Measurements from ENCODE around the gene TMEM163.

DNA sequence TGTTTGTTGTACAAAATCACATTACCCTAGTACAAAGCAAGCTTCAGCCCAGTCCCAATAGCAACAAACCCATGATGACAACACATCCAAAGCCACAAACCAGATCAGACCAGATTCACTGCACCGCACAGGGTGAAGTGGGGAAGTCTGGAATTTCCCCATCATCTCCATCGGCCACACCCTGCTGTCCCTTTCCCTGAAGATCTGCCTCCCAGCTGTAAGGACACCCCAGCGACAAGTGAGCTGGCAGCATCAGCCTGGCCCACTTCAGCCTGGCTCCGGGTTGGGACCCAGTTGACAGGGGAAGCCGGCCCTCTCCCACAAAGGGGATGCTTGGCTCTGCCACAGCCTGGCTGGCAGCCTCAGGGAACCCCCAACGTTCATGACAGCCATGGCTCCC, 257.3 kb downstream of the TMEM163 start:
- TF ChIP-seq POLR2A (IDR thresholded peaks at IDR 0.05) (no peak), POLR2AphosphoS5 (IDR thresholded peaks at IDR 0.05) (no peak)
- TF ChIP-seq, protein P1, sequence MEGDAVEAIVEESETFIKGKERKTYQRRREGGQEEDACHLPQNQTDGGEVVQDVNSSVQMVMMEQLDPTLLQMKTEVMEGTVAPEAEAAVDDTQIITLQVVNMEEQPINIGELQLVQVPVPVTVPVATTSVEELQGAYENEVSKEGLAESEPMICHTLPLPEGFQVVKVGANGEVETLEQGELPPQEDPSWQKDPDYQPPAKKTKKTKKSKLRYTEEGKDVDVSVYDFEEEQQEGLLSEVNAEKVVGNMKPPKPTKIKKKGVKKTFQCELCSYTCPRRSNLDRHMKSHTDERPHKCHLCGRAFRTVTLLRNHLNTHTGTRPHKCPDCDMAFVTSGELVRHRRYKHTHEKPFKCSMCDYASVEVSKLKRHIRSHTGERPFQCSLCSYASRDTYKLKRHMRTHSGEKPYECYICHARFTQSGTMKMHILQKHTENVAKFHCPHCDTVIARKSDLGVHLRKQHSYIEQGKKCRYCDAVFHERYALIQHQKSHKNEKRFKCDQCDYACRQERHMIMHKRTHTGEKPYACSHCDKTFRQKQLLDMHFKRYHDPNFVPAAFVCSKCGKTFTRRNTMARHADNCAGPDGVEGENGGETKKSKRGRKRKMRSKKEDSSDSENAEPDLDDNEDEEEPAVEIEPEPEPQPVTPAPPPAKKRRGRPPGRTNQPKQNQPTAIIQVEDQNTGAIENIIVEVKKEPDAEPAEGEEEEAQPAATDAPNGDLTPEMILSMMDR (IDR thresholded peaks at IDR 0.05) = no peak
